VCaP (cell line): Measurements from ENCODE around the gene SCAMP4.

Source experiments
- H3K27ac ChIP-seq: fragments of 450-650 bp; 2 replicates; pipeline ENCODE4 v1.5.1; 2017
- CTCF ChIP-seq: fragments of 450-650 bp; conservative IDR thresholded peaks from 2 replicates; pipeline ENCODE4 v1.5.1; 2017; ENCODE audit warnings: mild to moderate bottlenecking, moderate library complexity

Gene SCAMP4

GRCh38 chr19:1949304-1950101 lies 44.3 kb downstream of the SCAMP4 start:
- TF ChIP-seq CTCF, result no peak
- H3K27ac ChIP-seq, result no peak overlapping the region

GRCh38 chr19:1950640-1951039 lies 45.4 kb downstream of the SCAMP4 start:
- no peak for TF ChIP-seq CTCF
- no peak overlapping the region for H3K27ac ChIP-seq

GRCh38 chr19:1952635-1953034 lies 47.4 kb downstream of the SCAMP4 start:
- no peak for TF ChIP-seq CTCF
- no peak overlapping the region for H3K27ac ChIP-seq

- no peak for TF ChIP-seq CTCF
These were observed 47.8 kb downstream of the SCAMP4 start for GRCh38 chr19:1953037-1953436.

GRCh38 chr19:1953441-1954094 lies 48.4 kb downstream of the SCAMP4 start:
- no peak overlapping the region for H3K27ac ChIP-seq
- no peak for TF ChIP-seq CTCF

More at GRCh38 chr19:1953037-1953436, 47.8 kb downstream of the SCAMP4 start:
- H3K27ac ChIP-seq, result no peak overlapping the region

GRCh38 chr19:1954532-1954933 lies 49.3 kb downstream of the SCAMP4 start:
- no peak overlapping the region for H3K27ac ChIP-seq
- no peak for TF ChIP-seq CTCF

- H3K27ac ChIP-seq, result no peak overlapping the region
- no peak for TF ChIP-seq CTCF
These were observed 50.2 kb downstream of the SCAMP4 start for GRCh38 chr19:1955171-1956121.
